Liver (tissue), 9 donors: ENCODE data around the gene REL. TPM values are rescaled to one million over a fixed set of nuclear protein-coding genes. Genes with fewer than 3 reads are reported as not detected.

Experiments
- DNase-seq: peaks from one replicate; pipeline ENCODE4 v3.0.0-alpha.2; 2017; ENCODE audit warnings: low spot score
- H3K27ac ChIP-seq, 2 donors: one replicate each; pipeline ENCODE4 v1.7.0; 2013; ENCODE audit warnings: inconsistent platforms in 2 of 2, low read length in 2 of 2, control low read depth in 1 of 2, low read depth in 1 of 2, mild to moderate bottlenecking in 1 of 2
- H3K27me3 ChIP-seq, 4 donors: one replicate each; pipeline versions ENCODE4 v1.6.1 to v1.7.0; 2013; ENCODE audit warnings: low read length in 3 of 4, inconsistent platforms in 1 of 4, mild to moderate bottlenecking in 1 of 4, moderate library complexity in 1 of 4; ENCODE audit not compliant: control insufficient read depth in 4 of 4, insufficient read depth in 4 of 4
- H3K36me3 ChIP-seq, 4 donors: one replicate each; pipeline versions ENCODE4 v1.6.1 to v1.7.0; 2013; ENCODE audit warnings: low read length in 3 of 4, mild to moderate bottlenecking in 3 of 4, low read depth in 1 of 4, moderate library complexity in 1 of 4; ENCODE audit not compliant: control insufficient read depth in 4 of 4, insufficient read depth in 3 of 4
- H3K4me1 ChIP-seq, 4 donors: one replicate each; pipeline versions ENCODE4 v1.6.1 to v1.7.0; 2013; ENCODE audit warnings: low read length in 3 of 4, mild to moderate bottlenecking in 3 of 4, moderate library complexity in 1 of 4; ENCODE audit not compliant: control insufficient read depth in 4 of 4, insufficient read depth in 4 of 4
- H3K4me3 ChIP-seq, 3 donors: one replicate each; pipeline versions ENCODE4 v1.6.1 to v1.7.0; 2013; ENCODE audit warnings: low read length in 3 of 3, control low read depth in 1 of 3, low read depth in 1 of 3, mild to moderate bottlenecking in 1 of 3
- H3K9ac ChIP-seq, 2 donors: one replicate each; pipeline ENCODE4 v1.7.0; 2013; ENCODE audit warnings: low read length in 2 of 2, mild to moderate bottlenecking in 2 of 2, moderate library complexity in 2 of 2, control low read depth in 1 of 2, low read depth in 1 of 2
- H3K9me3 ChIP-seq, 4 donors: one replicate each; pipeline versions ENCODE4 v1.6.1 to v1.7.0; 2013; ENCODE audit warnings: low read length in 3 of 4; ENCODE audit not compliant: control insufficient read depth in 4 of 4
- CTCF ChIP-seq: fragments of 150-350 bp; IDR thresholded peaks from 2 replicates; pipeline ENCODE4 v1.5.1; 2017; ENCODE audit warnings: improper control_type of control experiment, low read depth, low read length; ENCODE audit not compliant: missing input control
- EGR1 ChIP-seq, 2 donors: IDR thresholded peaks; 2 replicates each; pipeline ENCODE4 v1.6.1; 2016 to 2018; ENCODE audit warnings: antibody characterized with exemption in 2 of 2, low read depth in 2 of 2
- FOXA1 ChIP-seq: IDR thresholded peaks from 2 replicates; pipeline ENCODE4 v1.6.1; 2016; ENCODE audit warnings: antibody characterized with exemption
- GABPA ChIP-seq, 2 donors: IDR thresholded peaks in 1 of 2; conservative IDR thresholded peaks in 1 of 2; 2 replicates each; pipeline ENCODE4 v1.6.1; 2016; ENCODE audit warnings: antibody characterized with exemption in 2 of 2, mild to moderate bottlenecking in 1 of 2, moderate library complexity in 1 of 2
- HNF4A ChIP-seq, 2 donors: conservative IDR thresholded peaks; 2 replicates each; pipeline ENCODE4 v1.6.1; 2016; ENCODE audit warnings: antibody characterized with exemption in 2 of 2, mild to moderate bottlenecking in 2 of 2
- HNF4G ChIP-seq: IDR thresholded peaks from 2 replicates; pipeline ENCODE4 v1.6.1; 2016; ENCODE audit warnings: antibody characterized with exemption
- MAX ChIP-seq: IDR thresholded peaks from 2 replicates; pipeline ENCODE4 v1.6.1; 2016; ENCODE audit warnings: antibody characterized with exemption
- NR2F2 ChIP-seq: IDR thresholded peaks from 2 replicates; pipeline ENCODE4 v1.6.1; 2016; ENCODE audit warnings: antibody characterized with exemption
- RXRA ChIP-seq, 2 donors: IDR thresholded peaks; 2 replicates each; pipeline ENCODE4 v1.6.1; 2017 to 2018; ENCODE audit warnings: antibody characterized with exemption in 2 of 2, mild to moderate bottlenecking in 1 of 2
- SP1 ChIP-seq: IDR thresholded peaks from 2 replicates; pipeline ENCODE4 v1.6.1; 2018; ENCODE audit warnings: antibody characterized with exemption, mild to moderate bottlenecking
- TAF1 ChIP-seq: conservative IDR thresholded peaks from 2 replicates; pipeline ENCODE4 v1.6.1; 2016; ENCODE audit warnings: antibody characterized with exemption, mild to moderate bottlenecking
- YY1 ChIP-seq: IDR thresholded peaks from 2 replicates; pipeline ENCODE4 v1.6.1; 2016; ENCODE audit warnings: antibody characterized with exemption, mild to moderate bottlenecking
- WGBS: extraction: QIAGEN DNeasy Blood & Tissue Kit; methylation state at CpG from one replicate; pipeline ENCODE4 v1.1.7; 2013; 5-methylcytosine and 5-hydroxymethylcytosine counted together
- polyA plus RNA-seq, 2 donors: library from polyadenylated mRNA; stranded (reverse) in 1 of 2; unstranded in 1 of 2; fragments of 200-250 nt in 1 of 2; fragments of >200 nt in 1 of 2; fragmentation: Nextera tagmentation in 1 of 2; extraction: Ambion mirVana in 1 of 2; gene quantifications; one replicate each; pipeline versions ENCODE4 v1.2.1 to v1.2.3, GENCODE V29; 2013 to 2015
- total RNA-seq, 2 donors: library from RNA; depleted of rRNA; stranded (reverse); fragments of >200 nt; gene quantifications; one replicate each; pipeline ENCODE4 v1.2.3, GENCODE V29; 2014
- TF ChIP-seq, protein P1 (sequence below): IDR thresholded peaks from 2 replicates; pipeline ENCODE4 v1.6.1; 2016; ENCODE audit warnings: antibody characterized with exemption, mild to moderate bottlenecking
- donor health status: healthy.
- donor health status: healthy.
- donor health status: healthy.
- donor health status: healthy.
- donor health status: healthy.

The REL gene
- total and polyA plus RNA-seq, 4 donors: 1.1 to 7.0 (median 4.4) TPM

GRCh38 chr2:60831921-60832320, 49.5 kb upstream of the REL start:
- no peak overlapping the region for H3K27ac ChIP-seq
- H3K4me1 ChIP-seq: no peaks in the 10 kb centered on the region
- TF ChIP-seq TAF1: no peak
- TF ChIP-seq, protein P1, sequence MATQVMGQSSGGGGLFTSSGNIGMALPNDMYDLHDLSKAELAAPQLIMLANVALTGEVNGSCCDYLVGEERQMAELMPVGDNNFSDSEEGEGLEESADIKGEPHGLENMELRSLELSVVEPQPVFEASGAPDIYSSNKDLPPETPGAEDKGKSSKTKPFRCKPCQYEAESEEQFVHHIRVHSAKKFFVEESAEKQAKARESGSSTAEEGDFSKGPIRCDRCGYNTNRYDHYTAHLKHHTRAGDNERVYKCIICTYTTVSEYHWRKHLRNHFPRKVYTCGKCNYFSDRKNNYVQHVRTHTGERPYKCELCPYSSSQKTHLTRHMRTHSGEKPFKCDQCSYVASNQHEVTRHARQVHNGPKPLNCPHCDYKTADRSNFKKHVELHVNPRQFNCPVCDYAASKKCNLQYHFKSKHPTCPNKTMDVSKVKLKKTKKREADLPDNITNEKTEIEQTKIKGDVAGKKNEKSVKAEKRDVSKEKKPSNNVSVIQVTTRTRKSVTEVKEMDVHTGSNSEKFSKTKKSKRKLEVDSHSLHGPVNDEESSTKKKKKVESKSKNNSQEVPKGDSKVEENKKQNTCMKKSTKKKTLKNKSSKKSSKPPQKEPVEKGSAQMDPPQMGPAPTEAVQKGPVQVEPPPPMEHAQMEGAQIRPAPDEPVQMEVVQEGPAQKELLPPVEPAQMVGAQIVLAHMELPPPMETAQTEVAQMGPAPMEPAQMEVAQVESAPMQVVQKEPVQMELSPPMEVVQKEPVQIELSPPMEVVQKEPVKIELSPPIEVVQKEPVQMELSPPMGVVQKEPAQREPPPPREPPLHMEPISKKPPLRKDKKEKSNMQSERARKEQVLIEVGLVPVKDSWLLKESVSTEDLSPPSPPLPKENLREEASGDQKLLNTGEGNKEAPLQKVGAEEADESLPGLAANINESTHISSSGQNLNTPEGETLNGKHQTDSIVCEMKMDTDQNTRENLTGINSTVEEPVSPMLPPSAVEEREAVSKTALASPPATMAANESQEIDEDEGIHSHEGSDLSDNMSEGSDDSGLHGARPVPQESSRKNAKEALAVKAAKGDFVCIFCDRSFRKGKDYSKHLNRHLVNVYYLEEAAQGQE: no peak
- TF ChIP-seq SP1: no peak
- no peak for TF ChIP-seq RXRA (IDR thresholded peaks at IDR 0.05)
- no peak for TF ChIP-seq GABPA (IDR thresholded peaks at IDR 0.05 in 1 of 2, conservative IDR thresholded peaks at IDR 0.05 in 1 of 2)
- no peak for TF ChIP-seq HNF4A (conservative IDR thresholded peaks at IDR 0.05)
- TF ChIP-seq HNF4G: no peak
- no peak for TF ChIP-seq MAX
- no peak for TF ChIP-seq EGR1 (IDR thresholded peaks at IDR 0.05; ENCODE audit: low read depth in 2 of 2)
- no peak for TF ChIP-seq FOXA1
- TF ChIP-seq YY1: no peak
- TF ChIP-seq NR2F2: no peak
- no peak for TF ChIP-seq CTCF
- H3K9ac ChIP-seq: no peak overlapping the region
- H3K9me3 ChIP-seq: no peaks in the 10 kb centered on the region
- no peaks in the 10 kb centered on the region for H3K36me3 ChIP-seq
- no peak for DNase-seq
- no peaks in the 10 kb centered on the region for H3K27me3 ChIP-seq
- H3K4me3 ChIP-seq: no peak overlapping the region

- TF ChIP-seq HNF4A (conservative IDR thresholded peaks at IDR 0.05): no peak
- no peak for TF ChIP-seq RXRA (IDR thresholded peaks at IDR 0.05)
- no peaks in the 10 kb centered on the region for H3K27me3 ChIP-seq
- 55% methylated on average over 2 of the region's 2 CpGs for whole genome bisulfite sequencing
- no peaks in the 10 kb centered on the region for H3K4me1 ChIP-seq
- no peak for DNase-seq
- no peak overlapping the region for H3K9ac ChIP-seq
- no peak overlapping the region for H3K4me3 ChIP-seq
- no peaks in the 10 kb centered on the region for H3K36me3 ChIP-seq
- no peak overlapping the region for H3K27ac ChIP-seq
- no peaks in the 10 kb centered on the region for H3K9me3 ChIP-seq
Measured at GRCh38 chr2:60832621-60833020, 48.8 kb upstream of the REL start.

- Histone ChIP-seq H3K27ac (no peak overlapping the region), H3K27me3 (no peaks in the 10 kb centered on the region), H3K4me3 (no peak overlapping the region), H3K4me1 (no peaks in the 10 kb centered on the region), H3K9ac (no peak overlapping the region), H3K36me3 (no peaks in the 10 kb centered on the region), H3K9me3 (no peaks in the 10 kb centered on the region)
- DNase-seq: no peak
- TF ChIP-seq SP1: no peak
- TF ChIP-seq HNF4A (conservative IDR thresholded peaks at IDR 0.05): no peak
- WGBS: 58% methylated on average over 2 of the region's 2 CpGs
Measured at GRCh38 chr2:60834270-60834717, 47.1 kb upstream of the REL start.
